ENCODE data around the gene SCART1. TPM values are rescaled to one million over a fixed set of nuclear protein-coding genes. Genes with fewer than 3 reads are reported as not detected.
"Not testable (repeated sequence)": the region's sequence is repeated elsewhere in the genome, so short reads cannot be mapped to it uniquely, and the experiment has no call there.

The SCART1 gene
- total and polyA plus RNA-seq, 2 of the 4 experiments (the other 2 are of a cell fraction): 0.54 to 2.1 TPM

DNA sequence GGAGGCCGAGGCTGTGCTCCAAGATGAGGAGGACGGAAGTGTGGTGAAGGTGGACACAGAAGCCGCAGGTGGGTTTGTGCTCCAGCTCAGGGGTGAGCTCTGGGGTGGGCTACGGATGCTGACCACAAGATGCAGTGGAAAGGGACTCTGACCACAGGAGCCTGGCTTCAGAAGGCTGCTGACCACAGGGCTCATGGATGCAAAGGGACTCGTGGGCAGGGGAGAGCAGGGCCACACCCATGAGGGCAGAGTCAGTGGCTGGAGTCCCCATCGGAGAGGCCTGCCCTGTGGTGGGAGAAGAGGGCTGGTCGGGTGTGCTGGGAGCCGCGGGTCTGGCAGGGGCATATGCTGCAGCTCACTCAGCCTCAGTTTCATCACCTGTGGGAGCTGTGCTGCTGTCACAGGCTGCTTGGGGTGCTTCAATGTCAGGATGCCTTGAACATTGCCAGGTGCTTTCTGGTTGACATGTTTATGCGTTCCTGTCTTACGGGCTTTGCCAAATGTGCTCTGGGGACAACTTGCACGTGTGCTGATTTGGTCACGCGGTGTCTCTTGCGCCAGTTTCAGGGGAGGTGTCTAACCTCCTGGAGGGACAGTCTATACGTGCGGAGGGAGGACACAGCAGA, 13.7 kb downstream of the SCART1 start:
- Histone ChIP-seq H3K14ac (replicated peaks; ENCODE audit: low read depth, low read length) (no peak overlapping the region), H3K18ac (ENCODE audit: low read depth, low read length) (no peak overlapping the region), H3K56ac (ENCODE audit: extremely low read depth, insufficient read depth, low read length) (no peak overlapping the region), H3K4ac (ENCODE audit: low read depth, low read length) (no peak overlapping the region), H4K91ac (ENCODE audit: insufficient read depth, low read depth, low read length) (no peak overlapping the region), H3K9me3 (ENCODE audit: control insufficient read depth, insufficient read depth, low read length) (no peaks in the 10 kb centered on the region), H3K36me3 (ENCODE audit: control insufficient read depth, insufficient read depth, low read length) (no peaks in the 10 kb centered on the region), H2AK5ac (ENCODE audit: low read depth, low read length) (no peak overlapping the region), H3K4me3 (ENCODE audit: insufficient read depth, low read depth, low read length) (no peak overlapping the region), H3K4me2 (ENCODE audit: low read depth, low read length) (no peak overlapping the region), H3K79me1 (ENCODE audit: low read depth in 1 of 2, low read length in 2 of 2) (no peaks in the 10 kb centered on the region), H2BK5ac (ENCODE audit: low read depth, low read length, poor library complexity, severe bottlenecking) (no peak overlapping the region), H2BK20ac (ENCODE audit: low read depth, low read length) (no peak overlapping the region), H4K5ac (ENCODE audit: low read depth, low read length) (no peak overlapping the region), H2BK120ac (ENCODE audit: low read depth, low read length) (no peak overlapping the region), H4K20me1 (ENCODE audit: insufficient read depth, low read length) (no peaks in the 10 kb centered on the region), H3K9me1 (ENCODE audit: insufficient read depth, low read length) (no peaks in the 10 kb centered on the region), H2AFZ (replicated peaks; ENCODE audit: low read length, poor library complexity) (no peak overlapping the region), H3K27me3 (ENCODE audit: control insufficient read depth, insufficient read depth, low read length) (no peaks in the 10 kb centered on the region), H2BK15ac (ENCODE audit: low read depth, low read length) (no peak overlapping the region), H2AK9ac (replicated peaks; ENCODE audit: low read depth, low read length, poor library complexity) (no peak overlapping the region), H4K8ac (ENCODE audit: low read depth in 2 of 2, low read length in 2 of 2) (no peak overlapping the region), H3K9ac (ENCODE audit: low read depth, low read length) (no peak overlapping the region), H3K27ac (ENCODE audit: insufficient read depth, low read length) (no peak overlapping the region), H3K4me1 (ENCODE audit: control insufficient read depth, insufficient read depth, low read length) (no peaks in the 10 kb centered on the region), H3K23ac (ENCODE audit: low read depth, low read length) (no peak overlapping the region)
- CTCF ChIA-PET: no interaction called here
- in situ Hi-C loops (cut with MboI; ENCODE audit: low sequenced_read_pairs) (no loop called here), dilution Hi-C loops (cut with HindIII; ENCODE audit: low sequenced_read_pairs, unreplicated experiment) (no loop called here), intact Hi-C loops (cut with micrococcal nuclease) (no loop called here)
- BruUV-seq (replicated peaks): no TSS peak
- POLR2A ChIA-PET (ENCODE audit: unreplicated experiment): no interaction called here
- ATAC-seq (ENCODE audit: low read depth) (no peak), DNase-seq (no peak)
- WGBS, 2 experiments (ENCODE audit: extremely low coverage in 2 of 2, insufficient read length in 1 of 2): 82% methylated on average over 12 of the region's 17 CpGs; no CpG with 5 or more reads in 1 of the 2 experiments
- TF ChIP-seq SMC3 (IDR thresholded peaks at IDR 0.05; ENCODE audit: low read depth, low read length) (no peak), CEBPB (IDR thresholded peaks at IDR 0.05; ENCODE audit: low read depth, low read length) (no peak)

DNA sequence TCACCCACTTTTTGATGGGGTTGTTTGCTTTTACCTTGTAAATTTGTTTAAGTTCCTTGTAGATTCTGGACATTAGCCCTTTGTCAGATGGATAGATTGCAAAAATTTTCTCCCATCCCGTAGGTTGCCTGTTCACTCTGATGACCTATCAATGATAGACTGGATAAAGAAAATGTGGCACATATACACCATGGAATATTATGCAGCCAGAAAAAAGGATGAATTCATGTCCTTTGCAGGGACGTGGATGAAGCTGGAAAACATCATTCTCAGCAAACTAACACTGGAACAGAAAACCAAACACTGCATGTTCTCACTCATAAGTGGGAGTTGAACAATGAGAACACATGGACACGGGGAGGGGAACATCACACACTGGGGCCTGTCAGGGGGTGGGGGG, 15.5 kb downstream of the SCART1 start:
- H3K14ac ChIP-seq (replicated peaks; ENCODE audit: low read depth, low read length); H3K4me2 ChIP-seq (ENCODE audit: low read depth, low read length); H2AFZ ChIP-seq (replicated peaks; ENCODE audit: low read length, poor library complexity); H4K5ac ChIP-seq (ENCODE audit: low read depth, low read length); H4K8ac ChIP-seq (ENCODE audit: low read depth in 2 of 2, low read length in 2 of 2); H3K56ac ChIP-seq (ENCODE audit: extremely low read depth, insufficient read depth, low read length); CTCF ChIA-PET; H3K79me1 ChIP-seq (ENCODE audit: low read depth in 1 of 2, low read length in 2 of 2); H2AK5ac ChIP-seq (ENCODE audit: low read depth, low read length); DNase-seq; H4K91ac ChIP-seq (ENCODE audit: insufficient read depth, low read depth, low read length); H2BK20ac ChIP-seq (ENCODE audit: low read depth, low read length); H3K18ac ChIP-seq (ENCODE audit: low read depth, low read length); intact Hi-C loops (cut with micrococcal nuclease); H2BK5ac ChIP-seq (ENCODE audit: low read depth, low read length, poor library complexity, severe bottlenecking); POLR2A ChIA-PET (ENCODE audit: unreplicated experiment); H4K20me1 ChIP-seq (ENCODE audit: insufficient read depth, low read length); H2BK15ac ChIP-seq (ENCODE audit: low read depth, low read length); H3K4ac ChIP-seq (ENCODE audit: low read depth, low read length); H3K9ac ChIP-seq (ENCODE audit: low read depth, low read length); H2BK120ac ChIP-seq (ENCODE audit: low read depth, low read length); H3K27me3 ChIP-seq (ENCODE audit: control insufficient read depth, insufficient read depth, low read length); ATAC-seq (ENCODE audit: low read depth); H3K23ac ChIP-seq (ENCODE audit: low read depth, low read length); dilution Hi-C loops (cut with HindIII; ENCODE audit: low sequenced_read_pairs, unreplicated experiment); H3K27ac ChIP-seq (ENCODE audit: insufficient read depth, low read length); H3K9me1 ChIP-seq (ENCODE audit: insufficient read depth, low read length); H2AK9ac ChIP-seq (replicated peaks; ENCODE audit: low read depth, low read length, poor library complexity); BruUV-seq (replicated peaks); H3K4me1 ChIP-seq (ENCODE audit: control insufficient read depth, insufficient read depth, low read length); H3K4me3 ChIP-seq (ENCODE audit: insufficient read depth, low read depth, low read length); H3K36me3 ChIP-seq (ENCODE audit: control insufficient read depth, insufficient read depth, low read length); H3K9me3 ChIP-seq (ENCODE audit: control insufficient read depth, insufficient read depth, low read length); in situ Hi-C loops (cut with MboI; ENCODE audit: low sequenced_read_pairs): not testable (repeated sequence)
- no CpG with 5 or more reads among the region's 3 CpGs for WGBS, 2 experiments (ENCODE audit: extremely low coverage in 2 of 2, insufficient read length in 1 of 2)
